Activated CD4-positive, alpha-beta T cell treated with anti-CD3 and anti-CD28 coated beads, Interleukin-2, amount 50 U/mL, for 1 hour (primary cell): ENCODE results near the gene RAD50.
A peak's percentile ranks its signal among the peaks of the same experiment; 100 is the strongest.

Source experiments
- DNase-seq: peaks from one replicate; pipeline ENCODE4 v3.0.0-alpha.2; 2020

Gene RAD50

GRCh38 chr5:132639706-132640130 lies 82.9 kb downstream of the RAD50 start:
- no peak for DNase-seq

GRCh38 chr5:132640613-132641012 lies 83.8 kb downstream of the RAD50 start:
- DNase-seq = no peak

- no peak for DNase-seq
Observed at GRCh38 chr5:132641241-132641723, 84.5 kb downstream of the RAD50 start.

- DNase-seq = no peak
Observed at GRCh38 chr5:132641841-132642240, 85.1 kb downstream of the RAD50 start.

- DNase-seq = no peak
Observed at GRCh38 chr5:132644177-132644576, 87.4 kb downstream of the RAD50 start.

GRCh38 chr5:132646583-132647266 lies 89.9 kb downstream of the RAD50 start:
- DNase-seq = no peak

GRCh38 chr5:132647473-132647872 lies 90.7 kb downstream of the RAD50 start:
- no peak for DNase-seq

GRCh38 chr5:132648355-132648754 lies 91.6 kb downstream of the RAD50 start:
- DNase-seq = no peak

- no peak for DNase-seq
Observed at GRCh38 chr5:132651838-132652469, 95.2 kb downstream of the RAD50 start.

GRCh38 chr5:132653716-132654115 lies 96.9 kb downstream of the RAD50 start:
- DNase-seq = no peak

GRCh38 chr5:132655821-132656773 lies 99.3 kb downstream of the RAD50 start:
- peak; percentile 19 for DNase-seq

GRCh38 chr5:132656774-132657355 lies 100.1 kb downstream of the RAD50 start:
- DNase-seq = no peak

- no peak for DNase-seq
Observed at GRCh38 chr5:132657676-132658380, 101.1 kb downstream of the RAD50 start, which contains the start of gene IL13. TSS of gene IL13 (plus strand) at chr5:132658173. CDS start at chr5:132658187, 14 bp downstream.

GRCh38 chr5:132658381-132659302 lies 101.9 kb downstream of the RAD50 start:
- DNase-seq = no peak

- DNase-seq = no peak
Observed at GRCh38 chr5:132659598-132660493, 103.1 kb downstream of the RAD50 start.

- DNase-seq = no peak
Observed at GRCh38 chr5:132661231-132662003, 104.6 kb downstream of the RAD50 start.

GRCh38 chr5:132662004-132662401 lies 105.2 kb downstream of the RAD50 start:
- DNase-seq = no peak

GRCh38 chr5:132662925-132663770 lies 106.4 kb downstream of the RAD50 start:
- DNase-seq = no peak
